Measurements from ENCODE around the gene SLC15A5.

Gene SLC15A5

GRCh38 chr12:16297521-16297920, 20.0 kb upstream of the SLC15A5 start:
- H3K9me3 ChIP-seq (ENCODE audit: control insufficient read depth, insufficient read depth, low read length), result no peaks in the 10 kb centered on the region
- peaks cover 6% of the 10 kb centered on the region for H3K4me1 ChIP-seq (ENCODE audit: control insufficient read depth, insufficient read depth, low read length)
- no peak overlapping the region for H3K27ac ChIP-seq (ENCODE audit: low read depth, low read length)
- H3K36me3 ChIP-seq (ENCODE audit: control insufficient read depth, insufficient read depth, low read length), result no peaks in the 10 kb centered on the region
- H3K4me3 ChIP-seq (ENCODE audit: low read depth, low read length), result no peak overlapping the region
- no peak overlapping the region for H3K9ac ChIP-seq (ENCODE audit: low read depth, low read length)
- no peaks in the 10 kb centered on the region for H3K27me3 ChIP-seq (ENCODE audit: control insufficient read depth, insufficient read depth, low read length)

- Histone ChIP-seq H3K4me3 (ENCODE audit: low read depth, low read length) (no peak overlapping the region), H3K9ac (ENCODE audit: low read depth, low read length) (no peak overlapping the region), H3K36me3 (ENCODE audit: control insufficient read depth, insufficient read depth, low read length) (no peaks in the 10 kb centered on the region)
These were observed 17.0 kb upstream of the SLC15A5 start for GRCh38 chr12:16294376-16294956.

GRCh38 chr12:16291032-16291431, 13.5 kb upstream of the SLC15A5 start:
- Histone ChIP-seq H3K9me3 (ENCODE audit: control insufficient read depth, insufficient read depth, low read length) (no peaks in the 10 kb centered on the region), H3K4me1 (ENCODE audit: control insufficient read depth, insufficient read depth, low read length) (no peaks in the 10 kb centered on the region), H3K36me3 (ENCODE audit: control insufficient read depth, insufficient read depth, low read length) (no peaks in the 10 kb centered on the region), H3K27me3 (ENCODE audit: control insufficient read depth, insufficient read depth, low read length) (no peaks in the 10 kb centered on the region), H3K27ac (ENCODE audit: low read depth, low read length) (no peak overlapping the region), H3K9ac (ENCODE audit: low read depth, low read length) (no peak overlapping the region), H3K4me3 (ENCODE audit: low read depth, low read length) (no peak overlapping the region)

More at GRCh38 chr12:16294376-16294956, 17.0 kb upstream of the SLC15A5 start:
- no peak overlapping the region for H3K27ac ChIP-seq (ENCODE audit: low read depth, low read length)
- no peaks in the 10 kb centered on the region for H3K9me3 ChIP-seq (ENCODE audit: control insufficient read depth, insufficient read depth, low read length)
- H3K4me1 ChIP-seq (ENCODE audit: control insufficient read depth, insufficient read depth, low read length), result no peaks in the 10 kb centered on the region; the same call in 1 of the 2 replicates
- no peaks in the 10 kb centered on the region for H3K27me3 ChIP-seq (ENCODE audit: control insufficient read depth, insufficient read depth, low read length)

GRCh38 chr12:16285586-16285985, 8.1 kb upstream of the SLC15A5 start:
- Histone ChIP-seq H3K27me3 (ENCODE audit: control insufficient read depth, insufficient read depth, low read length) (no peaks in the 10 kb centered on the region), H3K4me3 (ENCODE audit: low read depth, low read length) (no peak overlapping the region), H3K36me3 (ENCODE audit: control insufficient read depth, insufficient read depth, low read length) (no peaks in the 10 kb centered on the region), H3K9ac (ENCODE audit: low read depth, low read length) (no peak overlapping the region), H3K27ac (ENCODE audit: low read depth, low read length) (no peak overlapping the region), H3K9me3 (ENCODE audit: control insufficient read depth, insufficient read depth, low read length) (no peaks in the 10 kb centered on the region), H3K4me1 (ENCODE audit: control insufficient read depth, insufficient read depth, low read length) (no peaks in the 10 kb centered on the region)

GRCh38 chr12:16282978-16283377, 5.5 kb upstream of the SLC15A5 start:
- Histone ChIP-seq H3K27me3 (ENCODE audit: control insufficient read depth, insufficient read depth, low read length) (no peaks in the 10 kb centered on the region), H3K4me1 (ENCODE audit: control insufficient read depth, insufficient read depth, low read length) (no peaks in the 10 kb centered on the region), H3K36me3 (ENCODE audit: control insufficient read depth, insufficient read depth, low read length) (no peaks in the 10 kb centered on the region), H3K4me3 (ENCODE audit: low read depth, low read length) (no peak overlapping the region), H3K27ac (ENCODE audit: low read depth, low read length) (no peak overlapping the region), H3K9me3 (ENCODE audit: control insufficient read depth, insufficient read depth, low read length) (no peaks in the 10 kb centered on the region), H3K9ac (ENCODE audit: low read depth, low read length) (no peak overlapping the region)

GRCh38 chr12:16282081-16282480, 4.6 kb upstream of the SLC15A5 start:
- Histone ChIP-seq H3K27ac (ENCODE audit: low read depth, low read length) (no peak overlapping the region), H3K9me3 (ENCODE audit: control insufficient read depth, insufficient read depth, low read length) (no peaks in the 10 kb centered on the region), H3K36me3 (ENCODE audit: control insufficient read depth, insufficient read depth, low read length) (no peaks in the 10 kb centered on the region), H3K4me3 (ENCODE audit: low read depth, low read length) (no peak overlapping the region), H3K27me3 (ENCODE audit: control insufficient read depth, insufficient read depth, low read length) (no peaks in the 10 kb centered on the region), H3K4me1 (ENCODE audit: control insufficient read depth, insufficient read depth, low read length) (no peaks in the 10 kb centered on the region), H3K9ac (ENCODE audit: low read depth, low read length) (no peak overlapping the region)

GRCh38 chr12:16281157-16281556, 3.7 kb upstream of the SLC15A5 start:
- Histone ChIP-seq H3K4me3 (ENCODE audit: low read depth, low read length) (no peak overlapping the region), H3K4me1 (ENCODE audit: control insufficient read depth, insufficient read depth, low read length) (no peaks in the 10 kb centered on the region), H3K9me3 (ENCODE audit: control insufficient read depth, insufficient read depth, low read length) (no peaks in the 10 kb centered on the region), H3K27me3 (ENCODE audit: control insufficient read depth, insufficient read depth, low read length) (no peaks in the 10 kb centered on the region), H3K36me3 (ENCODE audit: control insufficient read depth, insufficient read depth, low read length) (no peaks in the 10 kb centered on the region), H3K9ac (ENCODE audit: low read depth, low read length) (no peak overlapping the region), H3K27ac (ENCODE audit: low read depth, low read length) (no peak overlapping the region)

GRCh38 chr12:16272222-16272621, 5.3 kb downstream of the SLC15A5 start:
- Histone ChIP-seq H3K27me3 (ENCODE audit: control insufficient read depth, insufficient read depth, low read length) (no peaks in the 10 kb centered on the region), H3K9ac (ENCODE audit: low read depth, low read length) (no peak overlapping the region)

GRCh38 chr12:16271062-16271461, 6.4 kb downstream of the SLC15A5 start:
- peaks cover 4% of the 10 kb centered on the region; the same call in 1 of the 2 replicates for H3K4me1 ChIP-seq (ENCODE audit: control insufficient read depth, insufficient read depth, low read length)
- no peak overlapping the region for H3K9ac ChIP-seq (ENCODE audit: low read depth, low read length)
- H3K36me3 ChIP-seq (ENCODE audit: control insufficient read depth, insufficient read depth, low read length), result no peaks in the 10 kb centered on the region
- H3K27me3 ChIP-seq (ENCODE audit: control insufficient read depth, insufficient read depth, low read length), result no peaks in the 10 kb centered on the region
- H3K4me3 ChIP-seq (ENCODE audit: low read depth, low read length), result no peak overlapping the region
- no peaks in the 10 kb centered on the region for H3K9me3 ChIP-seq (ENCODE audit: control insufficient read depth, insufficient read depth, low read length)
- no peak overlapping the region for H3K27ac ChIP-seq (ENCODE audit: low read depth, low read length)

More at GRCh38 chr12:16272222-16272621, 5.3 kb downstream of the SLC15A5 start:
- H3K4me3 ChIP-seq (ENCODE audit: low read depth, low read length), result no peak overlapping the region
- H3K36me3 ChIP-seq (ENCODE audit: control insufficient read depth, insufficient read depth, low read length), result no peaks in the 10 kb centered on the region
- H3K4me1 ChIP-seq (ENCODE audit: control insufficient read depth, insufficient read depth, low read length), result peaks cover 4% of the 10 kb centered on the region; the same call in 1 of the 2 replicates
- no peak overlapping the region for H3K27ac ChIP-seq (ENCODE audit: low read depth, low read length)
- no peaks in the 10 kb centered on the region for H3K9me3 ChIP-seq (ENCODE audit: control insufficient read depth, insufficient read depth, low read length)

GRCh38 chr12:16269946-16270345, 7.5 kb downstream of the SLC15A5 start:
- H3K27me3 ChIP-seq (ENCODE audit: control insufficient read depth, insufficient read depth, low read length), result no peaks in the 10 kb centered on the region
- no peak overlapping the region for H3K27ac ChIP-seq (ENCODE audit: low read depth, low read length)

GRCh38 chr12:16266085-16266484, 11.4 kb downstream of the SLC15A5 start:
- no peaks in the 10 kb centered on the region for H3K27me3 ChIP-seq (ENCODE audit: control insufficient read depth, insufficient read depth, low read length)
- H3K4me1 ChIP-seq (ENCODE audit: control insufficient read depth, insufficient read depth, low read length), result peaks cover 2% of the 10 kb centered on the region; the same call in 1 of the 2 replicates
- no peak overlapping the region for H3K4me3 ChIP-seq (ENCODE audit: low read depth, low read length)
- peaks cover 10% of the 10 kb centered on the region for H3K9me3 ChIP-seq (ENCODE audit: control insufficient read depth, insufficient read depth, low read length)
- no peaks in the 10 kb centered on the region for H3K36me3 ChIP-seq (ENCODE audit: control insufficient read depth, insufficient read depth, low read length)
- no peak overlapping the region for H3K9ac ChIP-seq (ENCODE audit: low read depth, low read length)
- no peak overlapping the region for H3K27ac ChIP-seq (ENCODE audit: low read depth, low read length)

More at GRCh38 chr12:16269946-16270345, 7.5 kb downstream of the SLC15A5 start:
- no peak overlapping the region for H3K4me3 ChIP-seq (ENCODE audit: low read depth, low read length)
- H3K9ac ChIP-seq (ENCODE audit: low read depth, low read length), result no peak overlapping the region
- H3K36me3 ChIP-seq (ENCODE audit: control insufficient read depth, insufficient read depth, low read length), result no peaks in the 10 kb centered on the region
- H3K4me1 ChIP-seq (ENCODE audit: control insufficient read depth, insufficient read depth, low read length), result peaks cover 4% of the 10 kb centered on the region; the same call in 1 of the 2 replicates
- no peaks in the 10 kb centered on the region for H3K9me3 ChIP-seq (ENCODE audit: control insufficient read depth, insufficient read depth, low read length)

Data from HUES48 (cell line).